ENCODE measurements around the gene CA10.

The CA10 gene

GRCh38 chr17:51803161-51803560 lies 355.4 kb downstream of the CA10 start:
- TF ChIP-seq ZFP30 (CRISPR knock-in tag; IDR thresholded peaks at IDR 0.05) (no peak), TOX (CRISPR knock-in tag; IDR thresholded peaks at IDR 0.05; ENCODE audit: borderline replicate concordance) (no peak), ZNF70 (CRISPR knock-in tag; IDR thresholded peaks at IDR 0.05) (no peak), ISL1 (CRISPR knock-in tag; IDR thresholded peaks at IDR 0.05) (no peak), ZC3H10 (CRISPR knock-in tag; IDR thresholded peaks at IDR 0.05) (no peak), PPARA (CRISPR knock-in tag; IDR thresholded peaks at IDR 0.05; ENCODE audit: borderline replicate concordance) (no peak), ESRRG (CRISPR knock-in tag; IDR thresholded peaks at IDR 0.05) (no peak), RARB (CRISPR knock-in tag; IDR thresholded peaks at IDR 0.05) (no peak), ARNTL (CRISPR knock-in tag; IDR thresholded peaks at IDR 0.05; ENCODE audit: borderline replicate concordance, low read depth) (no peak), SNAI2 (CRISPR knock-in tag; IDR thresholded peaks at IDR 0.05) (no peak), ZFP3 (CRISPR knock-in tag; IDR thresholded peaks at IDR 0.05) (no peak), ZNF8 (CRISPR knock-in tag; IDR thresholded peaks at IDR 0.05) (no peak)
- TF ChIP-seq, protein P1, sequence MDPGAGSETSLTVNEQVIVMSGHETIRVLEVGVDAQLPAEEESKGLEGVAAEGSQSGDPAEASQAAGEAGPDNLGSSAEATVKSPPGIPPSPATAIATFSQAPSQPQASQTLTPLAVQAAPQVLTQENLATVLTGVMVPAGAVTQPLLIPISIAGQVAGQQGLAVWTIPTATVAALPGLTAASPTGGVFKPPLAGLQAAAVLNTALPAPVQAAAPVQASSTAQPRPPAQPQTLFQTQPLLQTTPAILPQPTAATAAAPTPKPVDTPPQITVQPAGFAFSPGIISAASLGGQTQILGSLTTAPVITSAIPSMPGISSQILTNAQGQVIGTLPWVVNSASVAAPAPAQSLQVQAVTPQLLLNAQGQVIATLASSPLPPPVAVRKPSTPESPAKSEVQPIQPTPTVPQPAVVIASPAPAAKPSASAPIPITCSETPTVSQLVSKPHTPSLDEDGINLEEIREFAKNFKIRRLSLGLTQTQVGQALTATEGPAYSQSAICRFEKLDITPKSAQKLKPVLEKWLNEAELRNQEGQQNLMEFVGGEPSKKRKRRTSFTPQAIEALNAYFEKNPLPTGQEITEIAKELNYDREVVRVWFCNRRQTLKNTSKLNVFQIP (CRISPR knock-in tag; IDR thresholded peaks at IDR 0.05; ENCODE audit: borderline replicate concordance, low read depth), result no peak
- TF ChIP-seq, protein P2, sequence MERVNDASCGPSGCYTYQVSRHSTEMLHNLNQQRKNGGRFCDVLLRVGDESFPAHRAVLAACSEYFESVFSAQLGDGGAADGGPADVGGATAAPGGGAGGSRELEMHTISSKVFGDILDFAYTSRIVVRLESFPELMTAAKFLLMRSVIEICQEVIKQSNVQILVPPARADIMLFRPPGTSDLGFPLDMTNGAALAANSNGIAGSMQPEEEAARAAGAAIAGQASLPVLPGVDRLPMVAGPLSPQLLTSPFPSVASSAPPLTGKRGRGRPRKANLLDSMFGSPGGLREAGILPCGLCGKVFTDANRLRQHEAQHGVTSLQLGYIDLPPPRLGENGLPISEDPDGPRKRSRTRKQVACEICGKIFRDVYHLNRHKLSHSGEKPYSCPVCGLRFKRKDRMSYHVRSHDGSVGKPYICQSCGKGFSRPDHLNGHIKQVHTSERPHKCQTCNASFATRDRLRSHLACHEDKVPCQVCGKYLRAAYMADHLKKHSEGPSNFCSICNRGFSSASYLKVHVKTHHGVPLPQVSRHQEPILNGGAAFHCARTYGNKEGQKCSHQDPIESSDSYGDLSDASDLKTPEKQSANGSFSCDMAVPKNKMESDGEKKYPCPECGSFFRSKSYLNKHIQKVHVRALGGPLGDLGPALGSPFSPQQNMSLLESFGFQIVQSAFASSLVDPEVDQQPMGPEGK (CRISPR knock-in tag; IDR thresholded peaks at IDR 0.05; ENCODE audit: borderline replicate concordance), result no peak
- ATAC-seq, result no peak

DNA sequence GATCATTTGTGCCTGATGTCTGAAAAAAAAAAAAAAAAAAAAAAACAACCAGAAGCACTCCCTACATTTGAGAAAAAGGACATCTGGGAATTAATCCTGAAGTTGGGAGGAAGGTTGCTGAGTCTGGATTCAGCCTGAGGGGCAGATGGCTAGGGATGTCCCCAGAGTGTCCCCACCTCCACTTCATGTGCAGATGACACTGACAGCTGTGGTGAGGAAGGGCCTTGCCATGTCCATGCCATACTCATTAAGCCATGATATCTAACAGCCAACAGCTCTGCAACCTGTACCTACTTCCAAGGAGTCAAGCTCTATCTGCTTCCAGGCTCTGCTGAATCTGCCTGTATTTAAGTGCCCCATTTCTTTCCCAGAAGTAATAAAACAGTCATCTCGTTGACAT lies 356.0 kb downstream of the CA10 start:
- TF ChIP-seq ISL1 (CRISPR knock-in tag; IDR thresholded peaks at IDR 0.05), result no peak
- TF ChIP-seq, protein P3, sequence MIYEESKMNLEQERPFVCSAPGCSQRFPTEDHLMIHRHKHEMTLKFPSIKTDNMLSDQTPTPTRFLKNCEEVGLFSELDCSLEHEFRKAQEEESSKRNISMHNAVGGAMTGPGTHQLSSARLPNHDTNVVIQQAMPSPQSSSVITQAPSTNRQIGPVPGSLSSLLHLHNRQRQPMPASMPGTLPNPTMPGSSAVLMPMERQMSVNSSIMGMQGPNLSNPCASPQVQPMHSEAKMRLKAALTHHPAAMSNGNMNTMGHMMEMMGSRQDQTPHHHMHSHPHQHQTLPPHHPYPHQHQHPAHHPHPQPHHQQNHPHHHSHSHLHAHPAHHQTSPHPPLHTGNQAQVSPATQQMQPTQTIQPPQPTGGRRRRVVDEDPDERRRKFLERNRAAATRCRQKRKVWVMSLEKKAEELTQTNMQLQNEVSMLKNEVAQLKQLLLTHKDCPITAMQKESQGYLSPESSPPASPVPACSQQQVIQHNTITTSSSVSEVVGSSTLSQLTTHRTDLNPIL (CRISPR knock-in tag; IDR thresholded peaks at IDR 0.05; ENCODE audit: low read depth), result no peak
- ATAC-seq, result no peak

- no peak for ATAC-seq
- TF ChIP-seq, protein P4, sequence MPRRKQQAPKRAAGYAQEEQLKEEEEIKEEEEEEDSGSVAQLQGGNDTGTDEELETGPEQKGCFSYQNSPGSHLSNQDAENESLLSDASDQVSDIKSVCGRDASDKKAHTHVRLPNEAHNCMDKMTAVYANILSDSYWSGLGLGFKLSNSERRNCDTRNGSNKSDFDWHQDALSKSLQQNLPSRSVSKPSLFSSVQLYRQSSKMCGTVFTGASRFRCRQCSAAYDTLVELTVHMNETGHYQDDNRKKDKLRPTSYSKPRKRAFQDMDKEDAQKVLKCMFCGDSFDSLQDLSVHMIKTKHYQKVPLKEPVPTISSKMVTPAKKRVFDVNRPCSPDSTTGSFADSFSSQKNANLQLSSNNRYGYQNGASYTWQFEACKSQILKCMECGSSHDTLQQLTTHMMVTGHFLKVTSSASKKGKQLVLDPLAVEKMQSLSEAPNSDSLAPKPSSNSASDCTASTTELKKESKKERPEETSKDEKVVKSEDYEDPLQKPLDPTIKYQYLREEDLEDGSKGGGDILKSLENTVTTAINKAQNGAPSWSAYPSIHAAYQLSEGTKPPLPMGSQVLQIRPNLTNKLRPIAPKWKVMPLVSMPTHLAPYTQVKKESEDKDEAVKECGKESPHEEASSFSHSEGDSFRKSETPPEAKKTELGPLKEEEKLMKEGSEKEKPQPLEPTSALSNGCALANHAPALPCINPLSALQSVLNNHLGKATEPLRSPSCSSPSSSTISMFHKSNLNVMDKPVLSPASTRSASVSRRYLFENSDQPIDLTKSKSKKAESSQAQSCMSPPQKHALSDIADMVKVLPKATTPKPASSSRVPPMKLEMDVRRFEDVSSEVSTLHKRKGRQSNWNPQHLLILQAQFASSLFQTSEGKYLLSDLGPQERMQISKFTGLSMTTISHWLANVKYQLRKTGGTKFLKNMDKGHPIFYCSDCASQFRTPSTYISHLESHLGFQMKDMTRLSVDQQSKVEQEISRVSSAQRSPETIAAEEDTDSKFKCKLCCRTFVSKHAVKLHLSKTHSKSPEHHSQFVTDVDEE (CRISPR knock-in tag; IDR thresholded peaks at IDR 0.05), result no peak
- no peak for TF ChIP-seq BACH2 (CRISPR knock-in tag; IDR thresholded peaks at IDR 0.05; ENCODE audit: borderline replicate concordance)
- TF ChIP-seq TOX (CRISPR knock-in tag; IDR thresholded peaks at IDR 0.05; ENCODE audit: borderline replicate concordance), result no peak
- no peak for TF ChIP-seq ZC3H10 (CRISPR knock-in tag; IDR thresholded peaks at IDR 0.05)
- no peak for TF ChIP-seq ZFP30 (CRISPR knock-in tag; IDR thresholded peaks at IDR 0.05)
- no peak for TF ChIP-seq CSRNP3 (CRISPR knock-in tag; IDR thresholded peaks at IDR 0.05)
- no peak for TF ChIP-seq CSDC2 (CRISPR knock-in tag; IDR thresholded peaks at IDR 0.05)
- TF ChIP-seq ESRRG (CRISPR knock-in tag; IDR thresholded peaks at IDR 0.05), result no peak
- TF ChIP-seq, protein P3 (CRISPR knock-in tag; IDR thresholded peaks at IDR 0.05; ENCODE audit: low read depth), result no peak
- TF ChIP-seq ZNF565 (CRISPR knock-in tag; conservative IDR thresholded peaks at IDR 0.05; ENCODE audit: low read depth), result no peak
- no peak for TF ChIP-seq OSR1 (CRISPR knock-in tag; IDR thresholded peaks at IDR 0.05)
- no peak for TF ChIP-seq ARNTL (CRISPR knock-in tag; IDR thresholded peaks at IDR 0.05; ENCODE audit: borderline replicate concordance, low read depth)
- TF ChIP-seq ZNF8 (CRISPR knock-in tag; IDR thresholded peaks at IDR 0.05), result no peak
- TF ChIP-seq RARB (CRISPR knock-in tag; IDR thresholded peaks at IDR 0.05), result no peak
- no peak for TF ChIP-seq ZNF70 (CRISPR knock-in tag; IDR thresholded peaks at IDR 0.05)
- TF ChIP-seq PPARA (CRISPR knock-in tag; IDR thresholded peaks at IDR 0.05; ENCODE audit: borderline replicate concordance), result no peak
- TF ChIP-seq SNAI2 (CRISPR knock-in tag; IDR thresholded peaks at IDR 0.05), result no peak
- TF ChIP-seq GLIS3 (CRISPR knock-in tag; IDR thresholded peaks at IDR 0.05), result no peak
- TF ChIP-seq, protein P1 (CRISPR knock-in tag; IDR thresholded peaks at IDR 0.05; ENCODE audit: borderline replicate concordance, low read depth), result no peak
Measured at GRCh38 chr17:51801626-51802025, 356.9 kb downstream of the CA10 start.
